Skeletal muscle satellite cell (primary cell): Measurements from ENCODE around the gene ZFAND2A.
"Not testable (repeated sequence)": the region's sequence is repeated elsewhere in the genome, so short reads cannot be mapped to it uniquely, and the experiment has no call there.

ENCODE experiments used
- H3K27me3 ChIP-seq: 2 replicates; pipeline ENCODE4 v1.7.0; 2013; ENCODE audit warnings: low read length; ENCODE audit not compliant: control insufficient read depth, insufficient read depth
- H3K36me3 ChIP-seq: 2 replicates; pipeline ENCODE4 v1.7.0; 2013; ENCODE audit warnings: mild to moderate bottlenecking, control low read depth, low read length; ENCODE audit not compliant: insufficient read depth
- H3K4me1 ChIP-seq: 2 replicates; pipeline ENCODE4 v1.7.0; 2013; ENCODE audit warnings: low read length; ENCODE audit not compliant: control insufficient read depth, insufficient read depth
- H3K4me2 ChIP-seq: 2 replicates; pipeline ENCODE4 v1.7.0; 2013; ENCODE audit warnings: mild to moderate bottlenecking, low read length
- H3K4me3 ChIP-seq: 2 replicates; pipeline ENCODE4 v1.7.0; 2013; ENCODE audit warnings: low read length
- H3K9ac ChIP-seq: 2 replicates; pipeline ENCODE4 v1.7.0; 2013; ENCODE audit warnings: mild to moderate bottlenecking, low read depth, low read length, moderate library complexity
- H3K9me3 ChIP-seq: replicated peaks from 2 replicates; pipeline ENCODE4 v1.7.0; 2013; ENCODE audit warnings: mild to moderate bottlenecking, control low read depth, low read length

ZFAND2A gene

DNA sequence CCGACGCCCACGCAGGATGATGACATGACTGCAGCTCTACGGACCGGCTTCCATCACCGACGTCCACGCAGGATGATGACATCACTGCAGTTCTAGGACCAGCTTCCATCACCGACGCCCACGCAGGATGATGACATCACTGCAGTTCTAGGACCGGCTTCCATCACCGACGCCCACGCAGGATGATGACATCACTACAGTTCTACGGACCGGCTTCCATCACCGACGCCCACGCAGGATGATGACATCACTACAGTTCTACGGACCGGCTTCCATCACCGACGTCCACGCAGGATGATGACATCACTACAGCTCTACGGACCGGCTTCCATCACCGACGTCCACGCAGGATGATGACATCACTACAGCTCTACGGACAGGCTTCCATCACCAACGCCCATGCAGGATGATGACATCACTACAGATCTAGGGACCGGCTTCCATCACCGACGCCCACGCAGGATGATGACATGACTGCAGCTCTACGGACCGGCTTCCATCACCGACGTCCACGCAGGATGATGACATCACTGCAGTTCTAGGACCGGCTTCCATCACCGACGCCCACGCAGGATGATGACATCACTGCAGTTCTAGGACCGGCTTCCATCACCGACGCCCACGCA lies 43.5 kb downstream of the ZFAND2A start:
- not testable (repeated sequence) for H3K4me2 ChIP-seq, H3K4me3 ChIP-seq, H3K27me3 ChIP-seq, H3K36me3 ChIP-seq, H3K9me3 ChIP-seq, H3K4me1 ChIP-seq, H3K9ac ChIP-seq

DNA sequence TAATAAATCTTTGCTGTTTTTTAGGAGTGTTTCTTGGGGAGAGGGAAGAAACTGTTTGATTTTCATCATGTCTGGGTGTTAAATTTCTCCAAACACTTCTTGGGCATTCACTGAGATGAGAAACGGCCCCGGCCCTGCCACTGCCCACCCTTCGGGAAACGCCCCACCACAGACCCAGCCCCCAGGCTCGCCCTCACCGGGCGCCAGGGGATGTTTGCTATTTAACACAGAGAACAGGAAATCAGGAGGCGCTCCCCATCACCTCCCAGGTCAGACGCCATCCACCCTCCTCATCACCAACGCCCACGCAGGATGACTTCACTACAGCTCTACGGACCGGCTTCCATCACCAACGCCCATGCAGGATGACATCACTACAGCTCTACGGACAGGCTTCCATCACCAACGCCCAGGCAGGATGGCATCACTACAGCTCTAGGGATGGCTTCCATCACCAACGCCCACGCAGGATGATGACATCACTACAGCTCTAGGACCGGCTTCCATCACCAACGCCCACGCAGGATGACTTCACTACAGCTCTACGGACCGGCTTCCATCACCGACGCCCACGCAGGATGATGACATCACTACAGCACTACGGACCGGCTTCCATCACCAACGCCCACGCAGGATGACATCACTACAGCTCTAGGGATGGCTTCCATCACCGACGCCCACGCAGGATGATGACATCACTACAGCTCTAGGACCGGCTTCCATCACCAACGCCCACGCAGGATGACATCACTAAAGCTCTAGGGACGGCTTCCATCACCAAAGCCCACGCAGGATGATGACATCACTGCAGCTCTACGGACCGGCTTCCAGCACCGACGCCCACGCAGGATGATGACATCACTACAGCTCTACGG lies 44.6 kb downstream of the ZFAND2A start:
- H3K4me3 ChIP-seq, H3K9ac ChIP-seq, H3K27me3 ChIP-seq, H3K9me3 ChIP-seq, H3K36me3 ChIP-seq, H3K4me2 ChIP-seq, H3K4me1 ChIP-seq: not testable (repeated sequence)

DNA sequence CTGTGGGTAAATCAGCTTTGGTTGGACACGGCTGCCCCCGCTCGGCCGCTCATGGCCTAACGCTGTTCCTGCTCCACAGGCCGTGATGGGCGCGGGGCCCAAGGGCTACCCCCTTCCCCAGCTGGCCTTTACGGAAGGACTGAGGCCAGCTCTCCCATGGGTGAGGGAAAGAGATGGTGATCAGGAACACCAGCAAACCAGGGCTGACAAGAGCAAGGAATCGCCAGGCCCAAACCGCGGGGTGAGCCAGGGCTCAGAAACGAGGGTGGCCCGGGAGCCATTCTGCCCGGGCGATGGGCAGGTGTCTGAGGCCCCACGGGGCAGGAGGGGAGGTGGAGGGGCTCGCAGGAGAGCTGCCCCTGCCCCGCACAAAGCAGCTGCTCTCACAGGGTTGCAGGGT lies 45.5 kb downstream of the ZFAND2A start:
- Histone ChIP-seq H3K36me3 (no peaks in the 10 kb centered on the region), H3K4me1 (no peaks in the 10 kb centered on the region), H3K27me3 (no peaks in the 10 kb centered on the region), H3K9me3 (no peaks in the 10 kb centered on the region), H3K4me2 (no peak overlapping the region), H3K4me3 (no peak overlapping the region), H3K9ac (no peak overlapping the region)

DNA sequence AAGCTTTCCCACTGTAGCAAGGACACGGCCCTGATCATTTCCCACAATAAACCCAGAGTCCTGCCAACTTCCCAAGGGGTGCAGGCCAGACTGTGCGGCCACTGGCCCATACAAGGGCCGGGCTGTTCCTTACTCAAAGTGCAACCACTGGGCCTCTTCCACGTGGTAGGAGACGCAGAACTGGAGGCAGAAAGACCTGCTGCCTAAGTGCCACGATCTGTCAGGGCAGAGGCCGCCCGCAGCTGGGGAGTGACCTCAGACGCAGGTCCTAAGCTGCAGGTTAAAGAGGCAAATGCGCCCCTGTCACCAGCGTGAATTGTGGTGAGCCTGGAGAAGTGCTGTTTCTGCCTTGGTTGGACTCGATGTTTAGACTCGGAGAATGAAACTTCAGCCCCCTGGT lies 45.9 kb downstream of the ZFAND2A start:
- no peak overlapping the region for H3K4me2 ChIP-seq
- no peaks in the 10 kb centered on the region for H3K27me3 ChIP-seq
- no peaks in the 10 kb centered on the region for H3K36me3 ChIP-seq
- no peak overlapping the region for H3K9ac ChIP-seq
- H3K4me1 ChIP-seq, result no peaks in the 10 kb centered on the region
- no peak overlapping the region for H3K4me3 ChIP-seq
- H3K9me3 ChIP-seq, result no peaks in the 10 kb centered on the region

DNA sequence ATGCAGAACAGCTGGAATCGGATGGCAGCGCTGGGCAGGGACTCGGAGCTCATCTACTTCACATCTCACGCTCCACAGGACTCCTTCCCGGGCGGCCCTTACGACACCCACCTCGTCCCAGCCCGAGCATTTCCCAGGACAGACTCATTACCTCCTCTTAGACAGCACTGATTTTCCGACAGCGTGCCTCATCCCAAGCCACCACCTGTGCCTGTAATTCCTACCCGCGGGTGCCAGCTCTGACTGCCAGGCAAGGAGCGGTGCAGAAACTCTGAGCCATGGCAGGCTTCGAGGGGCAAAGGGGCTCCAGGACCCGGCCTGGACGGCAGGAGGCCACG lies 46.5 kb downstream of the ZFAND2A start:
- Histone ChIP-seq H3K9me3 (no peaks in the 10 kb centered on the region), H3K4me1 (no peaks in the 10 kb centered on the region), H3K36me3 (no peaks in the 10 kb centered on the region), H3K4me2 (no peak overlapping the region), H3K9ac (no peak overlapping the region), H3K4me3 (no peak overlapping the region), H3K27me3 (no peaks in the 10 kb centered on the region)

DNA sequence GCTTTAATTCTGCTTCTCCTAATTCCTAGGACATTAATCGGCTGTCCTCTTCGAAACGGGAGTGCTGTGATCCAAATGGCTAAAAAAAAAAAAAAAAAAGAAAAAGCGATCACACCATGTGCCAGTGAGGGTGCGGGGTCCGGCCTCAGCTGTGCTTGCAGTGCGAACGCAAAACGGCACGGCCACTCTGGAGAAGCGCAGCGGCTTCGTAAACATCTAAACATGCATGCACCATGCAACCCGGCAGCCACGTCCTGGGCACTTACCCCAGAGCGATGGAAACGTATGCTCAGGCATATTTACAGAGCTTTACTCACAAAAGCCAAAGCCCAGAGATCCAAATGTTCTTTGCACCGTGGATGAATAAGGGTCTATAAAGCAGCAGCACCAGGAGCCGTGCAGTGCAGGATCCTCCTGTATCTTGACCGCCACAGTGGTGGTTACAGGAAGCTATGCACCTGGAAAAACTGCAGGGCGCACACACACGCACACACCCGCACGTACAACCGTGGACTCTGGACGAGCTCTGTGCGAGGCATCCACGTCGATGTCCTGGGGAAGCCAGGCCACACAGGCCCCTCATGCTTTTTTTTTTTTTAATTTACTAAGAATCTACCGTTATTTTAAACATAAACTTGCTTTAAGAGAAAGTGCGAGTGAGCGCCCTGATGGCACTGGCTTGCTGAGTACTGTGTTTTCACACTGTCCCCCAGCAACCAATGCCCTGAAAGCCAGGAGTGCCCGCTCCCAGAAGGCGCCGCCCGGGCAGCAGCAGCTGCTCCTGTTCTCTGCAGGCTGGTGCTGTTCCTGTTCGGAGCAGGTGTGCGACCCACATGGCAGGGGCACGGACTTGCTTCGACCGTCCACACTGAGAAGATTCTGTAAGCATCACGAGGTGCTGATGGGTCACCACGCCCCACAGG lies 47.1 kb downstream of the ZFAND2A start:
- H3K9ac ChIP-seq, result no peak overlapping the region
- no peak overlapping the region for H3K4me3 ChIP-seq
- no peaks in the 10 kb centered on the region for H3K27me3 ChIP-seq
- H3K4me2 ChIP-seq, result no peak overlapping the region
- H3K4me1 ChIP-seq, result no peaks in the 10 kb centered on the region
- H3K36me3 ChIP-seq, result no peaks in the 10 kb centered on the region
- no peaks in the 10 kb centered on the region for H3K9me3 ChIP-seq

DNA sequence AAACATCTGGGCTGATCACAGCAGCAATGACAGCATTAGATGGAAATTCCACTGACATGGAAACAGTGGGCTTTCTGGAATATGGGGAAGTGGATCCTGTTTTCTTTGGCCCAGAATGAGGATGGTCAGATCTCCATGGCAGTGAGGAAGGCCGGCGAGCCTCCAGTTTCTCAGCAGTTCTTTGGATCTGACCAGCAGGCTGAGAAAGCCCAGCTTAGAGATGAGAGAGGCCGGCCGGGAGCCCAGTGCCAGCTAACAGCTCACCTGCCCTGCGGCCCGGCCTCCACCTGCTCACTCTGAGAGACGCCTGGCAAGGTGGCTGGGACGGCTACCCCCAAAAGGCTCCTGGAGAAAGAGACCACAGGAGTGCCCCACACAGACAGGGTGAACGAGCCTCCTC lies 47.9 kb downstream of the ZFAND2A start:
- Histone ChIP-seq H3K4me1 (no peaks in the 10 kb centered on the region), H3K4me2 (no peak overlapping the region), H3K9ac (no peak overlapping the region), H3K27me3 (no peaks in the 10 kb centered on the region), H3K4me3 (no peak overlapping the region), H3K9me3 (no peaks in the 10 kb centered on the region), H3K36me3 (no peaks in the 10 kb centered on the region)

DNA sequence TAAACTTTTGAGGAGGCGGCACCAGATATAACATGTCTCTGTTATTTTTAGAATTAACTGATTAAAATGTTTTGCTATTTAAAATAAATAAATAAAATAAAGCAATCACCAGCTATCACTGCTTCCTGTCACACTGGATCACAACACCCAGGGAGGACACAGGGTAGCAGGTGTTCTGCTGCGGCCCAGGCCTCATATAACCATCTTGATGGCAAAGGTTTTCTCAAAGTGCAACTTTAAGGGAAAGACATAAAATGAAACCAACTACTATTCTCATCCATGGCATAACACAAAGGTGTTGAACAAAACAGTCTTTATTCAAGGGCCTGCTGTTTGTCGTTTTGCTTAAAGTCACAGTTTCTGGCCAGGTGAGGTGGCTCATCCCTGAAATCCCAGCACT lies 48.8 kb downstream of the ZFAND2A start:
- no peaks in the 10 kb centered on the region for H3K36me3 ChIP-seq

DNA sequence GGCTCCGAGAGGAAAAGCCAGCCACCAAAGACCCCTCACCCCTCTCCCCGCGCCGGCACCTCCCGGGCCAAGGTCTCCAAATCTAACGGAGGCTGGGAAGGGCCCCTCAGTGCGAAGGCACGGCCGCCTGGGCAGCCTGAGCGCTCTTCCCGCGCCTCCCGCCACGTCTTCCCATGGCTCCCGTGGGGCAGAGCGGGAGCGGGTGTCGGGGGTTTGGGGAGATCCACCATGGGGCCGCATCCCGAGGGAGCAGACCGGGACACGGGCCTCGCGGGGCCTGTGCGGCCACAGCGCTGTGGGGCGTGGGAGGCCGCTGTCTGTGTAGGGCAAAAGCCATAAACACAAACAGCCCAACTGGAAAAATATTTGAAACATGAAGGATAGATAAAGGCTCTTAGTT lies 49.6 kb downstream of the ZFAND2A start:
- H3K4me3 ChIP-seq, result no peak overlapping the region
- H3K4me2 ChIP-seq, result no peak overlapping the region
- H3K36me3 ChIP-seq, result no peaks in the 10 kb centered on the region
- no peaks in the 10 kb centered on the region for H3K4me1 ChIP-seq
- no peaks in the 10 kb centered on the region for H3K9me3 ChIP-seq
- H3K27me3 ChIP-seq, result no peaks in the 10 kb centered on the region
- H3K9ac ChIP-seq, result no peak overlapping the region

More for the DNA sequence above, 48.8 kb downstream of the ZFAND2A start:
- H3K4me3 ChIP-seq, result no peak overlapping the region
- no peak overlapping the region for H3K9ac ChIP-seq
- no peaks in the 10 kb centered on the region for H3K4me1 ChIP-seq
- no peak overlapping the region for H3K4me2 ChIP-seq
- H3K27me3 ChIP-seq, result no peaks in the 10 kb centered on the region
- no peaks in the 10 kb centered on the region for H3K9me3 ChIP-seq

DNA sequence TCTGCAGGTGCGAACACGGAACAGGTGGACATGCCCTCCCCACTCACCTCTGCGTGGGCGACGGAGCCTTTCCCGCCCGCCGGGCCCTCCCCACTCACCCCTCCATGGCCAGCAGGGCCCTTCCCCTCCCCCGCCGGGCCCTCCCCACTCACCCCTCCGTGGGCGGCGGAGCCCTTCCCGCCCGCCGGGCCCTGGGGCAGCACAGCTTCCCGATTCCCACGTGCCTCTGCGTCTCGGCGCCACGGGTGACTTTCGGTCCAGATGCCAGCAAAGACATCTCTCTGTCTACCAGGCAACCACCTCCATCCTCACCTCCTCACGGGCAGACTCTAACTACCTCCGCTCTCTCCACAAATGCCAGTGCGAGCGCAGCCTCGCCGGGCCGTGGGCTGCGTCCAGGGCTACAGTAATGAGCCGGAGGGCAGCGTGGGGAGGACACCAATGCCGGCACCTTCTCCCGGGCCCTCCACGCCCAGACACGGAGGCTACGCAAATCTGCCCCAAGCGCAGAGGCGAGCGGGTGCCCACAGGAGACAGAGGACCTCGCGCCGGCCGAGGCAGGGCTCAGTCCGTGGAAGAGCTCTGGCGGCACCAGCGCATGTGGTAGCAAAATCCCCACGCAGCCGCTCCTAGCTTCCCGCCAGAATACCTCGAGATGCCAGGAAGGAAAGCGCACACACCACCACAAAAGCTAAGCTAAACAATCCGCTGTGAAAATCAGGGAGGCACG lies 50.2 kb downstream of the ZFAND2A start:
- Histone ChIP-seq H3K9me3 (no peaks in the 10 kb centered on the region), H3K4me2 (no peak overlapping the region), H3K4me1 (no peaks in the 10 kb centered on the region), H3K27me3 (no peaks in the 10 kb centered on the region), H3K36me3 (no peaks in the 10 kb centered on the region), H3K9ac (no peak overlapping the region), H3K4me3 (no peak overlapping the region)
